ENCODE results near the gene AGRP.

AGRP gene

GRCh38 chr16:67486805-67487204 is 3.5 kb upstream of the AGRP start:
- Histone ChIP-seq H3K9ac (peak overlapping the region; percentile 68 to 96 (median 91)), H3K4me1 (peaks cover 97 to 99% (median 98%) of the 10 kb centered on the region in 10 experiments), H3K4me3 (peak overlapping the region in 4 of 10 experiments; percentile 23 to 46 (median 34); a peak in 5 of 20 replicates), H4K20me1 (no peaks in the 10 kb centered on the region), H3K27ac (peak overlapping the region; percentile 57 to 100 (median 99)), H3K27me3 (no peaks in the 10 kb centered on the region), H3K36me3 (peaks cover 0 to 20% (median 5%) of the 10 kb centered on the region in 11 experiments; a peak in 9 of 22 replicates), H3K9me3 (replicated peaks in 1 of 11) (peaks cover 0 to 10% (median 5%) of the 10 kb centered on the region in 11 experiments; a peak in 8 of 22 replicates), H3K4me2 (peak overlapping the region; percentile 83 to 99 (median 96))
- peak in 9 of 11 experiments; percentile 47 to 92 (median 76); a peak in 16 of 22 replicates for TF ChIP-seq Cebpa-rat (IDR thresholded peaks at IDR 0.05)

- peaks cover 0 to 28% (median 9%) of the 10 kb centered on the region in 11 experiments; a peak in 11 of 22 replicates for H3K36me3 ChIP-seq
- H3K4me2 ChIP-seq: peak overlapping the region; percentile 83 to 99 (median 96)
- TF ChIP-seq Cebpa-rat (IDR thresholded peaks at IDR 0.05): no peak
- H3K27ac ChIP-seq: peak overlapping the region; percentile 89 to 100 (median 99)
- peaks cover 6 to 19% (median 10%) of the 10 kb centered on the region in 11 experiments; a peak in 20 of 22 replicates for H4K20me1 ChIP-seq
- peaks cover 71 to 84% (median 82%) of the 10 kb centered on the region in 10 experiments for H3K4me1 ChIP-seq
- H3K9ac ChIP-seq: peak overlapping the region; percentile 88 to 100 (median 94)
- no peaks in the 10 kb centered on the region for H3K27me3 ChIP-seq
- peak overlapping the region in 8 of 10 experiments; percentile 8 to 99 (median 94); a peak in 11 of 20 replicates for H3K4me3 ChIP-seq
- no peaks in the 10 kb centered on the region for H3K9me3 ChIP-seq (replicated peaks in 1 of 11)
Measured at GRCh38 chr16:67483731-67484525, 581 bp upstream of the AGRP start.

- Histone ChIP-seq H3K27ac (peak overlapping the region; percentile 89 to 100 (median 99)), H3K4me2 (peak overlapping the region; percentile 83 to 99 (median 96)), H4K20me1 (peaks cover 16 to 35% (median 25%) of the 10 kb centered on the region in 11 experiments; a peak in 21 of 22 replicates), H3K4me3 (peak overlapping the region; percentile 77 to 99 (median 94)), H3K9ac (peak overlapping the region; percentile 88 to 100 (median 94)), H3K27me3 (no peaks in the 10 kb centered on the region), H3K9me3 (replicated peaks in 1 of 11) (no peaks in the 10 kb centered on the region), H3K4me1 (peaks cover 68 to 86% (median 79%) of the 10 kb centered on the region in 10 experiments), H3K36me3 (peaks cover 0 to 43% (median 22%) of the 10 kb centered on the region in 11 experiments; a peak in 18 of 22 replicates)
- no peak for TF ChIP-seq Cebpa-rat (IDR thresholded peaks at IDR 0.05)
Measured at GRCh38 chr16:67482233-67482924, 968 bp downstream of the AGRP start.

- Histone ChIP-seq H3K27me3 (no peaks in the 10 kb centered on the region), H3K36me3 (peaks cover under 1 to 48% (median 28%) of the 10 kb centered on the region in 11 experiments; a peak in 19 of 22 replicates), H3K27ac (peak overlapping the region; percentile 89 to 100 (median 99)), H4K20me1 (peaks cover 16 to 41% (median 31%) of the 10 kb centered on the region in 11 experiments), H3K9ac (peak overlapping the region; percentile 88 to 100 (median 94)), H3K4me2 (peak overlapping the region; percentile 83 to 99 (median 96)), H3K4me1 (peaks cover 67 to 80% (median 75%) of the 10 kb centered on the region in 10 experiments), H3K4me3 (peak overlapping the region; percentile 77 to 99 (median 94)), H3K9me3 (replicated peaks in 1 of 11) (no peaks in the 10 kb centered on the region)
- TF ChIP-seq Cebpa-rat (IDR thresholded peaks at IDR 0.05): no peak
Measured at GRCh38 chr16:67481561-67482232, 1.6 kb downstream of the AGRP start.

DNA sequence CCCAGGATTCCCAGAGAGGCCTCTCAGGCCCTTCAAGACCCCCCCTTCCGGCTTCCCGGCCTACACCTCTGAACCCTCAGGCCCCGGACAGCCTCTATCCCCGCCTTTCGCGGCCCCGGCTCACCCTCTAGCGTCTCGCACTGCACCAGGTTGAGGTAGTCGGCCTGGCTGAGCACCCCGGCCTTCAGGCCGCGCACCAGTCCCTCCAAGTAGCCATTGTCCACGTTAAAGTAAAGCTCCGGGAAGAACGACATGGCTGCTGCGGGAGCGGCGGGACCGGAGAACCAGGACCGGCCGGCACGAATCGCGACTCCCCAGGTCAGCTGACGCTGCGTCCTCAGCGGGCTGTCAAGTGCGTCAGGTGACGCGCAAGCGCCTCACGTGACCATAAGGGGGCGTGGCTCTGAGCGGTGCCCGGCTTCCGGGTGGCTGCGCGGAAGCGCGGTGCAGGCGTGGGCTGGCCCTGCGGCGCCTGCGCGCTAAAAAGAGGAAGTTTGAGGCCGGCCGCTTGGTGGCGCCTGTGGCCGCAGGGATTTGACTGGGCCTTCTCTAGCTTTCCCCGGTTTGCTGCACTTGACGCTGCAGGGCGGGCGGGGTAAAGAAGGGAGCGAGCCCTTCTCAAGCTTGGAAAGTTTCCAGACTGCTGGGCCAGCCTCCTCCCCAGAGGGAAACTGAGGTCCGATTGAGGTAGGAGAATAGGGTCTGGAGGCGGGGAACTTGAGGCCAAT is 2.4 kb downstream of the AGRP start, which contains the start of gene ATP6V0D1:
ATP6V0D1 (minus strand) TSS at position 325 of the 728 bp plus-strand sequence; CDS start at position 254, 71 bp downstream.
- H3K36me3 ChIP-seq: peaks cover 5 to 55% (median 35%) of the 10 kb centered on the region in 11 experiments; a peak in 20 of 22 replicates
- H3K9ac ChIP-seq: peak within 1 kb of the TSS; percentile 91 to 100 (median 95)
- H3K9me3 ChIP-seq (replicated peaks in 1 of 11): no peaks in the 10 kb centered on the region
- H3K27ac ChIP-seq: peak within 1 kb of the TSS; percentile 91 to 100 (median 99)
- peaks cover 23 to 48% (median 38%) of the 10 kb centered on the region in 11 experiments for H4K20me1 ChIP-seq
- H3K27me3 ChIP-seq: no peaks in the 10 kb centered on the region
- H3K4me2 ChIP-seq: peak within 1 kb of the TSS; percentile 93 to 99 (median 98)
- no peak for TF ChIP-seq Cebpa-rat (IDR thresholded peaks at IDR 0.05)
- peaks cover 60 to 80% (median 71%) of the 10 kb centered on the region in 10 experiments for H3K4me1 ChIP-seq
- H3K4me3 ChIP-seq: peak within 1 kb of the TSS; percentile 77 to 99 (median 94)

DNA sequence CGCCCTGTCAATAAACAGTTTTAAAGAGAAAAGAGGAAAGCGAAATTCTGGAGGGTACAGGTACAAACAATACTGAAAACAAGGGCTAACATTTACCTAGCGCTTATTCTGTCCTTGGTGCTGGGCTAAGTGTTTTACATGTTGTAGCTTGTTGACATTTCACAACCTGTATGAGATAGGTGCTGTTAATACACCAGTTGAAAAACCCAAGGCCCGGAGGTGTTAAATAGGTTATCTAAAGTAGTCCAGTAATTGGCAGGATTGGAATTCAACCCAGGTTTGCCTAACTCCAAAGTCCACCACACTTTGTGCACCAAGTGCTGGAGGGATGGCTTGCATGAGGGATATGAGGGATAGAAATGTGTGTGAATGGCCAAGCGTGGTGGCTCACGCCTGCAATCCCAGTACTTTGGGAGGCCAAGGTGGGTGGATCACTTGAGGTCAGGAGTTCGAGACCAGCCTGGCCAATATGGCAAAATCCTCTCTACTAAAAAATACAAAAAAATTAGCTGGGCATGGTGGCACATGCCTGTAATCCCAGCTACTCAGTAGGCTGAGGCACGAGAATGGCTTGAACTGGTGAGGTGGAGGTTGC is 5.3 kb downstream of the AGRP start:
- H3K36me3 ChIP-seq: peaks cover 21 to 63% (median 56%) of the 10 kb centered on the region in 11 experiments
- peaks cover 36 to 80% (median 66%) of the 10 kb centered on the region in 10 experiments for H3K4me1 ChIP-seq
- no peak for TF ChIP-seq Cebpa-rat (IDR thresholded peaks at IDR 0.05)
- H3K9me3 ChIP-seq (replicated peaks in 1 of 11): no peaks in the 10 kb centered on the region
- H3K4me2 ChIP-seq: peak overlapping the region in 9 of 11 experiments; percentile 5 to 99 (median 92); a peak in 14 of 22 replicates
- H3K4me3 ChIP-seq: peak overlapping the region in 5 of 10 experiments; percentile 16 to 99 (median 94); a peak in 9 of 20 replicates
- no peaks in the 10 kb centered on the region for H3K27me3 ChIP-seq
- H4K20me1 ChIP-seq: peaks cover 51 to 78% (median 68%) of the 10 kb centered on the region in 11 experiments
- H3K27ac ChIP-seq: no peak overlapping the region
- H3K9ac ChIP-seq: peak overlapping the region in 7 of 11 experiments; percentile 5 to 68 (median 26); a peak in 7 of 22 replicates
